ENCODE results near the gene SNRNP48. TPM values are rescaled to one million over a fixed set of nuclear protein-coding genes. Genes with fewer than 3 reads are reported as not detected.

Gene SNRNP48
- total RNA-seq, 1 experiment from 2014 or later, result 17.6 TPM

GRCh38 chr6:7562769-7563168, 27.2 kb upstream of the SNRNP48 start (continued):
- TF ChIP-seq PRDM15 (CRISPR knock-in tag; IDR thresholded peaks at IDR 0.05) (no peak), ZMAT4 (CRISPR knock-in tag; IDR thresholded peaks at IDR 0.05) (no peak), CBFB (CRISPR knock-in tag; IDR thresholded peaks at IDR 0.05; ENCODE audit: low read depth) (no peak), ZNF219 (CRISPR knock-in tag; IDR thresholded peaks at IDR 0.05; ENCODE audit: borderline replicate concordance) (no peak), NFATC4 (CRISPR knock-in tag; IDR thresholded peaks at IDR 0.05) (no peak), AR (CRISPR knock-in tag; IDR thresholded peaks at IDR 0.05) (no peak), FOXP1 (CRISPR knock-in tag; IDR thresholded peaks at IDR 0.05; ENCODE audit: borderline replicate concordance) (no peak), ATF2 (CRISPR knock-in tag; IDR thresholded peaks at IDR 0.05; ENCODE audit: borderline replicate concordance, low read depth) (no peak), NR1H2 (CRISPR knock-in tag; IDR thresholded peaks at IDR 0.05) (no peak), CDX4 (CRISPR knock-in tag; IDR thresholded peaks at IDR 0.05; ENCODE audit: borderline replicate concordance) (no peak), ATF3 (CRISPR knock-in tag; conservative IDR thresholded peaks at IDR 0.05) (no peak), ZNF425 (CRISPR knock-in tag; conservative IDR thresholded peaks at IDR 0.05) (no peak), JAZF1 (CRISPR knock-in tag; IDR thresholded peaks at IDR 0.05) (no peak), TEAD1 (CRISPR knock-in tag; IDR thresholded peaks at IDR 0.05) (no peak), AFF4 (CRISPR knock-in tag; IDR thresholded peaks at IDR 0.05; ENCODE audit: borderline replicate concordance) (no peak)
